Measurements from ENCODE around the gene TMEM139.

DNA sequence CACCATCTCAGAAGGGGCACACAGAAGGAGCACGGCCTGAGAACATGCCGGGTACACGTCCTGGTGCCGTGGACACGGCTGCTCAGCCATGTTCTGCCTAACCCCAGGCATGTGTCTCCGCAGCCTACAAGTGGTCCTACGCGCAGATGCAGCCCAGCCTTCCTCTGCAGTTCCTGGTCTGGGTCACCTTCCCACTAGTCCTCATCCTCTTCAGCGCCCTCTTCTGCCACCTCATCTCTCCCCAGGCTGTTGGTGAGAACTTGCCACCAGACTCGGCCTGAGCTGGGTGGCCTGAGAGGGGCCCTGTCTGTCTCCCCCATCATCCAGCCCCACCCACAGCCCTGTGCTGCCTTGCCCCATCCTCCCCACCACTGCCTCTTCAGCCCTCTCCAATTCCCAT, 36.5 kb downstream of the TMEM139 start:
- TF ChIP-seq, protein P1, sequence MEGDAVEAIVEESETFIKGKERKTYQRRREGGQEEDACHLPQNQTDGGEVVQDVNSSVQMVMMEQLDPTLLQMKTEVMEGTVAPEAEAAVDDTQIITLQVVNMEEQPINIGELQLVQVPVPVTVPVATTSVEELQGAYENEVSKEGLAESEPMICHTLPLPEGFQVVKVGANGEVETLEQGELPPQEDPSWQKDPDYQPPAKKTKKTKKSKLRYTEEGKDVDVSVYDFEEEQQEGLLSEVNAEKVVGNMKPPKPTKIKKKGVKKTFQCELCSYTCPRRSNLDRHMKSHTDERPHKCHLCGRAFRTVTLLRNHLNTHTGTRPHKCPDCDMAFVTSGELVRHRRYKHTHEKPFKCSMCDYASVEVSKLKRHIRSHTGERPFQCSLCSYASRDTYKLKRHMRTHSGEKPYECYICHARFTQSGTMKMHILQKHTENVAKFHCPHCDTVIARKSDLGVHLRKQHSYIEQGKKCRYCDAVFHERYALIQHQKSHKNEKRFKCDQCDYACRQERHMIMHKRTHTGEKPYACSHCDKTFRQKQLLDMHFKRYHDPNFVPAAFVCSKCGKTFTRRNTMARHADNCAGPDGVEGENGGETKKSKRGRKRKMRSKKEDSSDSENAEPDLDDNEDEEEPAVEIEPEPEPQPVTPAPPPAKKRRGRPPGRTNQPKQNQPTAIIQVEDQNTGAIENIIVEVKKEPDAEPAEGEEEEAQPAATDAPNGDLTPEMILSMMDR (IDR thresholded peaks at IDR 0.05; ENCODE audit: low read length): no peak
- TF ChIP-seq EZH2 (optimal IDR thresholded peaks at IDR 0.05; ENCODE audit: low read depth, low read length): no peak

Measured in MM.1S (cell line).